GM21381 (cell line): ENCODE data around the gene BOD1.

ENCODE experiments used
- ATAC-seq: cut with Tn5 transposase; IDR thresholded peaks from one replicate; pipeline ENCODE4 v1.9.1; 2021; ENCODE audit warnings: mild to moderate bottlenecking, moderate library complexity; ENCODE audit not compliant: unreplicated experiment

BOD1 gene

DNA sequence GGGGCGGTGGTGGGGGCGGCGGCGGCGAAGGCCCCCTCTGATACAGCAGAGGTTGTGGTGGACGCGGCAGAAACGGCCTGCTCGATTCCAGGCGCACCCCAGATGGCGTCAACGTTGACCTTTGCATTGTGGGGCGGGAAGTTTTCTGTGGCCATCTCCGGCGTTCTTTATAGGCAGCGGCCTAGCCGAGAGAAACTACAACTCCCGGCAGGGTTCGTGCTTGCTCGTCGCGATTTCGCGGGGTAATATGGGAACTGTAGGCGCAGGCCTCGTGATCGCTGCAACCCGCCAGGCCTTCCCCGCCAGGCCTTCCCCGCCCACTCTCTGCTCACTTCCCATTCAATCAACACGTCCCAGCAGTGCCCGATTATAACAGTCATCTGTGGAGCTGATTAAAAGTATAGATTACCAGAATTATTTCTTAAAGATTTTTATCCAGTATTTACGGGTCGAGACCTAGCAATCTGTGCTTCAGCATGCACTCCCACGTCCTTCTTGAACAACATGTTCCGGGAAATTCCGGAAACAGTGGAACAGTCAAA lies at the start of gene BOD1:
Gene BOD1 (minus strand): TSS at position 74 of the 542 bp plus-strand sequence. CDS start 214 bp downstream, outside the sequence.
- peak; percentile 93 for ATAC-seq

GRCh38 chr5:173665326-173665725 lies 48.9 kb upstream of the BOD1 start:
- no peak for ATAC-seq

- no peak for ATAC-seq
These were observed 47.7 kb upstream of the BOD1 start for GRCh38 chr5:173664154-173664526.

DNA sequence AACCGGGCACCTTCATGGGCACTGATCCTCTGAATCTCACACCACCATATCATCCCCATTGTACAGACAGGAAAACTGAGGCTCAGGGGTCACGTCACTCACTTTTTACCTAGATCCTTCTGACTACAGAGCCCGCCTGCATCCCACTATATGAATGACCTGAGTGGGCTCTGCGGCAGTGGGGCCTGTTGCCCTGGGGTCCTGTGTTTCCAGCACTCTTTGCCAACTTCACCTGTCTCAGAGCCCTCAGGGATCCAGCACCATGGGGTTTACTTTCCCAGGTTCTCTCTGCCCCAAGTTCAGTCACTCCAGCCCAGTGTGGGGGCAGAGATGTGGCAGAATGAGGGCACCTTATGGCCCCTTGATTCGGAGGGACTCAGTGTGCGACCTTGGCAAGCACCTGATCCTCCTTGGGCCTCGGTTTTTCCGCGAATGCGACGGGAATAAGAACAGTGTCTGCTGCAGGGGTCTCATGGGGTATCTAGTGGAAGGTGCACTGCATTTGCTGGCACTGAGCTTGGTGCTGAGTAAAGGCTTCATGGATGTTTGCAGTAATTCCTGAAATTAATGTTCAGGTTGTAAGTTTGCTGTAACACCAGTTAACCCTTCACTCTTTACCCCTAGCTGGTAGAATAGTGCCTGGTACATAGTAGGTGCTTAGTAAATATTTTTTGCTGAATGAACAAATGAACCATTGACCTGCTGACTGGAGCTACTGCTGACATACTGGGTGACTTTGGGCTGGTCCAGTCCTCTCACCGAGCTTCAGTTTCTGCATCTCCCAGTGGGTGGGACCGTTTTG lies 47.1 kb upstream of the BOD1 start:
- ATAC-seq: no peak

- ATAC-seq: no peak
These were observed 46.3 kb upstream of the BOD1 start for GRCh38 chr5:173662581-173663351.

DNA sequence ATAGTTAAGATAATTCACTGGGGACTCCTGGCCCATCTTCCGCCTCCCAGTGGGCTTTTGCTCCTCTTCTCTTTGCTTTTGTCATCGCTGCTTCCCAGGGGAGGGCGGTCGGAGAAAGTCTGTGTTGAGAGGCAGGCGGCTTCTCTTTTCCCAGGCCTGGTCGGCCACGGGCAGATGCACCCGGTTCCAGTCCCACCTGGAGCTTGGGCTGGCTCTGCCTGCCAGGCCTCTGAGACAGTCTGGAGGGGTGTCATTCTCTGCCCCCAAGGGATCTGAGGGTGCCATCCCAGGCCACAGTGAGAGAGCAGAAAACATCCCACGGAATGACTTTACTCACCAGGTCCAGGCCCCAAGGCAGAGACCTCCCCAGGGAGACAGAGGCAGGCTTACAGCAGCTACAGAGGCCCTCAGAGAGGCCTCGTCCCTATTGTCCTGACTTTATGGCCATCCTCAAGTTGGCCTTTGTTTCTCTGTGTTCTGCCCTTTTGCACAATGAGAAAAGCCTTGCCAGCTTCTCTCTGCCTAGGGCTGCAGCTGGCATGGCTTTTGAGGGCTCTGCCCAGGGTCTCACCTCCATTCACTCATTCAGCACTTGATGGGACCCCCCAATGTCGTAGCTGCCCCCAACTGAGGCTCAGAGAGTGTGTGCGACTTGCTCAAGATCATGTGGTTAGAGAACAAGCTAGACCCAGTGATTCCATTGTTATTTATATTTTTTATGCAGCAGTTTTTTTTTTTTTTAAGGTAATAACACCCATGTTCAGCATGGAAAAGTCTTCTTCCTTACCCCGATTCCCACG lies 44.2 kb upstream of the BOD1 start:
- ATAC-seq: no peak

DNA sequence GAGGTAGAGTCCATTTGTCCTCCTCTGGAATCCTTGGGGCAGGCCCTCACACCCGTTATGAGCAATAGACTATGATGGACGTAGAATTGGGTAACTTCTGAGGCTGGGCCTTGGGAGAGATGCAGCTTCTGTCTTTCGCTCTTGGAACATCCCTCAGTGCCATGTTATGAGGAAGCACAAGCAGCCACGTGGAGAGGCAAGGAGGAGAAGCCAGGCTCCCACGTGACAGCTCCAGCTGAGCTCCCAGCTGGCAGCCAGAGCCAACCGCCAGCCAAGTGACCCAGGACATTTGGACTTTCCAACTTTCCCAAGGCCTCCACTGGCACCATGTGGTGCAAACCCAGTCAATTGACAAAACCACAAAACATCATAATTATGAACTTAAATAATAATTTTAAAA lies 43.0 kb upstream of the BOD1 start:
- no peak for ATAC-seq

DNA sequence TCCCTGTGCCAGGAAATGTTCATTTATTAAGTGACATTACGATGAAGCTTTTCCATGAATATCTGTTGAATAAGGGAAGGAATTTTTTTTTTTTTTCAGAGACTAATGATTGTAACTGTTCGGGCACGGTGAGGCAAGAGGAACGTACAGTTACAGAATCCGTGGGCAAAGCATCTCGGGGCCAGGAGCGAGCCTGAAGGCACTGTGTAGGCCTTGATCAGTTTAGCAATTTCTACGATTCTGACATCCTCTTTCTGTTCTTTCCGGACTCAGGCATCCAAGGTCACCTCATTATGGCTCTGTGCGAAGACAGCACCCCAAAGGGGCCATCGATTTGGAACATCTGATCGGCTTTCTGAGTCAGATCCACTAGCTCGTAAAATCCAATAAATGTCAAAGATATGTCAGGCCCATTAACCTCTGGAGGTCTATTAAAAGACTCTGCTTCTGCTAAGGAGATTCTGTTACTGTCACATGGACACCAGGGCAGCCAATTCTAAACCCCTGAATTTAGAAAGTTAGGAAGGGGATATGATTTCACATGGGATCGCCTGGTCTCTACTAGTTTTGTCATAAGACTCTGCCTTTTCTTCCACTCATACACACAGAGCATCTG lies 41.4 kb upstream of the BOD1 start:
- ATAC-seq: no peak

GRCh38 chr5:173655196-173655797 lies 38.8 kb upstream of the BOD1 start:
- no peak for ATAC-seq

DNA sequence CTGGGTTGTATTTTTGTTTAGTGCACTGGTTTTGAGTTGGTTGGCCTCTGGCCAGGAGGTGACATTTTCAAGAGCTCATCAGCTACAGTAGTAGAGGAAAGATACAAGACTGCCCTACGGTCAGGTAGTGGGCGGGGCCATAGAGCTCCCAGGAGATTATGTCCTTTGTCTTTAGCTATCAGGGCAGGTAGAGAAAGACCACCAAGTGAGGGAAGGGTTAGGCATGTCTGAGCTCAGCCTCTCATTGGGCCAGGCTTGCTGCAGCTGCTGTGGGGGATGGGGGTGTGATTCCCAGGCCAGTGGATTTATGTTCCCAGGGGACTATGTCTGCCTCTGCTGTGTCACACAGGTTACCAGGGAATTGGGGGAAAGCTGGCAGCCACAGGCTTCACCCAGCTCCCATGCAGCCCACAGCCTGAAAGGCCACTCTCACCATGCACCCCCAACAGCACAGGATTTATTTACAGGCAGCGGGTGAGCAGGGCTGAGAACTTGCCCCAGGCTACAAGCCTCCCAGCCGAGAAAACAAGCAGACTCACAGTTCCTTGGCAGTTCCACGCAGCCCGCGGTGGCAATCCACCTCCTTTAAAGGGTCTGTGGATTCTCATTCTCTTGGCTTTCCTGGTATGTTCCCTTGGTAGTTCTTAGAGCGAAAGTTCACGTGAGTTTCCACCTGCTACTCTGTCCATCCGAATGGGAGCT lies 37.5 kb upstream of the BOD1 start:
- no peak for ATAC-seq

DNA sequence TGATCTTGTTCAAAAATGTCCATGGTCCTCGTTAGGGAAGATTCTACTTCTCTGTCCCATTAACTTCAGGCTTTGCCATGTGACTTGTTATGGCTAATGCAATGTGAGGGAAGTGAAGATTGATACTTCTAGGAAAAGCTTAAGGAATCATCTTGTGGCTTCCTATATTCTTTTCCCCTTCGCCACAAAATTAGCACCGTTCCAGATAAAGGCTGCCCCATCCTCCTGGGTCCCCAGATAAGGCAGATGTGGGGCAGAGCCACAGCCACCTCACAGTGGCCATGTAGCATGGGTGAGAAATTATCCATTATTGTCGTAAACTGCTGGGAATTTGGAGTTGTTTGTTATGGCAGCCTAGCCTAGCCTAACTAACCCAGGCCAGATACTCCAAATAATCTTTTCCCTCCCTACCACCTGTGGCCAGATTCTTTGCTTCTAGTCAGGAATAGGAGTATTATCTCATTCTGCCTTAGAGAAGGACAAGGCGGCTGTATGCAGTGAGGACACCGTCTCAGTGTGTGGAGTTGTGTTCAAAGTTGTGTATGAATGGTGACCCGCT lies 31.9 kb upstream of the BOD1 start:
- ATAC-seq: no peak

DNA sequence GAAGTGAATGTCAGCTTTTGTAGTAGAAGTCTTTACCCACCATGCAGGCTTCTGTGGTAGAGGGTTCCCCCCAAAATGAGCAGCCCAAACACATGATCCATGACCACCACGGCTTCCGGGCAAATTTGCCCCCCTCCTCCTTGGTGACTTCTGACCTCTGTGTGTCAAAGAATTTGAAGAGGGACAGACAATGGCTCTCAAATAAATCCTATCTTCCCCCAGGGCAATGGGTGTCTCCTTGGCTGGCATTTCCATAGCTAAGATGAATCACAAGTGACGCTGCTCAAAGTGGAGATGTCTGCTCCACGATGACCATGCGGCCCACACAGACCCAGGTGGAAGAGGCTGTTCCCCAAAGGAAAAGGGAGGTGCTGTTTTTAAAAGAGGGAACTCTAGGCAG lies 30.2 kb upstream of the BOD1 start:
- ATAC-seq: no peak

DNA sequence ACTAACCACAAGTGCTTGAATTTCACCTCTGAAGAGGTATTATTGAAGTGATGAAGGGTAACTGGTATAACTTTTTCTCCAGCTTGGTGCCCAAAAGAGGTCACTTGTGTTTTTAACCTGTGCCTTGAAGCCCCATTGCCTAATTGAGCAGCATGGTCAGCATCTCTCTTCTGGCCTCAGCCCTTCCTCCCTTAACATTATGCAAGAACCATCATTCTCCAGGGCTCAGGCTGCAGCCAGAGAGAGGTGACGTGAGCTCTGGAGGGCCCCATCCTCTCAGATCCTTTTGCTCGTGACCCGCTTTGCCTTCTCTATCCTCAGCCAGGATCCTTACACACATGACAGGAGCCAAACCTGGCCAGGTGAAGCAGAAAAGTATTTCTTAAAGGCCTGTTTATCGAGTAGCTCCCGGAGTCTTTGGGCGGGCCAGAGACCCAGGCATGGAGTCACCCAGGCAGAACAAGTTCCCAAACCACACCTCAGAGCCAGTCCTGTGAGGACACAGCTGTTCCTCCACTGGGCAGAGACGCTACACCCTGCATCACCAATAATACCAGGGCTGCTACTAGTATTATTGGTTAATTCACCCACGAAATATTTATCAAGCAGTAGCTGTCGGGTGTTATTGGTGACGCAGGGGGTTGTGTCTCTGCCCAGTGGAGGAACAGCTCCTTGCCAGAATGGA lies 29.6 kb upstream of the BOD1 start:
- ATAC-seq: no peak

DNA sequence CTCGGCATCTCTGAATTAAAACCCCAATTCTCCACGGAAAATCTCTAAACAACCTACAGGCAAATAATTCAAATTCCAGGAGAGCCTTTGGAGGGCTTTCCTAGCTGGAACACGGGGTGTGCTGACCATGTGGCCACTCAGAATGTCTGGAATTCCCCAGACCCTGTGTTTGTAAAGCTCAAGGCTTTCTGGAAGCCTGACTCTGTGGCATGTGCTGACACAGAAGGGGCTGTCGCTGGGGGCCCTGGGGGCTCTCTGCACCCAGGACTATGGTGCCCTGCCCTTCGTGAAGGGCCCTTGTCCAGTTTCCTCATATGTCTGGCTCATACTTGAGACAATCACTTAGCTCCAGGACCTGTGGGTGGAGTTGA lies 29.0 kb upstream of the BOD1 start:
- ATAC-seq: no peak

- ATAC-seq: no peak
These were observed 28.4 kb upstream of the BOD1 start for GRCh38 chr5:173644673-173645436.

DNA sequence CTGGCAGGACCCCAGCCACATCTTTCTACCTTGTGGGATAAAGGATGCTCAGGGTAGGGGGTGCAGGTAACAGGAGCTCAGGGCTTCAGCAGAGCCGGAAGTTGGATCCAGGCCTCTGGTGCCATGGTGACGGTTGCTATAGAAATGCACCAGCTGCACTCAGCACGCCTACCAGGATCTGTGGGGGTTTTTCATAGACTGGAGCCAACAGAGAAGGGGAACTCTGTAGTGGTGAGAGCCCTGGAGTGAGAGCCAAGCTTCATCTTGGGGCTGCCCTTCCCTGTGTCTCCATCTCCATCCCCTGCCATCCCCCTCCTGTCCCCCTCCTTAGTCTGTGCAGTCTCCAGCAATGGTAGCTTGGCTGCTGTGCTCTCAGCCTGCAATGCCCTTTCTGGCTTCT lies 27.5 kb upstream of the BOD1 start:
- ATAC-seq: no peak

- ATAC-seq: no peak
These were observed 26.5 kb upstream of the BOD1 start for GRCh38 chr5:173642895-173643481.
